ENCODE measurements around the gene GPC3.

The GPC3 gene

GRCh38 chrX:133677123-133678063, 308.0 kb downstream of the GPC3 start:
- Histone ChIP-seq H3K36me3 (ENCODE audit: low read depth) (no peaks in the 10 kb centered on the region), H3K4me1 (ENCODE audit: insufficient read depth, poor library complexity, severe bottlenecking) (peaks cover 3% of the 10 kb centered on the region), H3K27me3 (ENCODE audit: insufficient read depth, poor library complexity, severe bottlenecking) (no peaks in the 10 kb centered on the region), H3K27ac (ENCODE audit: poor library complexity, severe bottlenecking) (no peak overlapping the region), H3K9me3 (ENCODE audit: severe bottlenecking) (no peaks in the 10 kb centered on the region), H3K4me3 (ENCODE audit: severe bottlenecking) (no peak overlapping the region)
- no peak for ATAC-seq (ENCODE audit: low read depth)
- no peak for TF ChIP-seq CTCF (IDR thresholded peaks at IDR 0.05; ENCODE audit: poor library complexity, severe bottlenecking)
- no peak for DNase-seq (ENCODE audit: low spot score)

- Histone ChIP-seq H3K36me3 (ENCODE audit: low read depth) (no peaks in the 10 kb centered on the region), H3K27ac (ENCODE audit: poor library complexity, severe bottlenecking) (no peak overlapping the region), H3K4me1 (ENCODE audit: insufficient read depth, poor library complexity, severe bottlenecking) (peaks cover 3% of the 10 kb centered on the region), H3K9me3 (ENCODE audit: severe bottlenecking) (no peaks in the 10 kb centered on the region), H3K27me3 (ENCODE audit: insufficient read depth, poor library complexity, severe bottlenecking) (no peaks in the 10 kb centered on the region), H3K4me3 (ENCODE audit: severe bottlenecking) (no peak overlapping the region)
- no peak for DNase-seq (ENCODE audit: low spot score)
- ATAC-seq (ENCODE audit: low read depth), result no peak
- TF ChIP-seq CTCF (IDR thresholded peaks at IDR 0.05; ENCODE audit: poor library complexity, severe bottlenecking), result no peak
Measured at GRCh38 chrX:133676344-133677122, 308.9 kb downstream of the GPC3 start.

GRCh38 chrX:133674726-133675470, 310.5 kb downstream of the GPC3 start:
- Histone ChIP-seq H3K27ac (ENCODE audit: poor library complexity, severe bottlenecking) (no peak overlapping the region), H3K9me3 (ENCODE audit: severe bottlenecking) (no peaks in the 10 kb centered on the region), H3K27me3 (ENCODE audit: insufficient read depth, poor library complexity, severe bottlenecking) (no peaks in the 10 kb centered on the region), H3K4me1 (ENCODE audit: insufficient read depth, poor library complexity, severe bottlenecking) (peaks cover 3% of the 10 kb centered on the region), H3K36me3 (ENCODE audit: low read depth) (no peaks in the 10 kb centered on the region), H3K4me3 (ENCODE audit: severe bottlenecking) (no peak overlapping the region)
- ATAC-seq (ENCODE audit: low read depth) (peak; percentile 60), DNase-seq (ENCODE audit: low spot score) (no peak)
- no peak for TF ChIP-seq CTCF (IDR thresholded peaks at IDR 0.05; ENCODE audit: poor library complexity, severe bottlenecking)

- H3K9me3 ChIP-seq (ENCODE audit: severe bottlenecking), result no peaks in the 10 kb centered on the region
- DNase-seq (ENCODE audit: low spot score), result no peak
- no peak overlapping the region for H3K4me3 ChIP-seq (ENCODE audit: severe bottlenecking)
- no peak overlapping the region for H3K27ac ChIP-seq (ENCODE audit: poor library complexity, severe bottlenecking)
- peaks cover 3% of the 10 kb centered on the region for H3K4me1 ChIP-seq (ENCODE audit: insufficient read depth, poor library complexity, severe bottlenecking)
- H3K27me3 ChIP-seq (ENCODE audit: insufficient read depth, poor library complexity, severe bottlenecking), result no peaks in the 10 kb centered on the region
- ATAC-seq (ENCODE audit: low read depth), result 0 out of 3 replicates have a peak, but pooled peaks have one; percentile 21
- TF ChIP-seq CTCF (IDR thresholded peaks at IDR 0.05; ENCODE audit: poor library complexity, severe bottlenecking), result peak; percentile 74
- no peaks in the 10 kb centered on the region for H3K36me3 ChIP-seq (ENCODE audit: low read depth)
Measured at GRCh38 chrX:133670383-133670782, 315.0 kb downstream of the GPC3 start.
